HAP-1 (cell line): ENCODE measurements around the gene SCARB1.
A peak's percentile ranks its signal among the peaks of the same experiment; 100 is the strongest.
"Not testable (repeated sequence)": the region's sequence is repeated elsewhere in the genome, so short reads cannot be mapped to it uniquely, and the experiment has no call there.

Experiments used
- DNase-seq, 2 experiments: peaks; one replicate each; pipeline ENCODE4 v3.0.0-alpha.2; 2016 to 2020; ENCODE audit warnings: low spot score in 2 of 2
- H3K27me3 ChIP-seq: fragments of 250-450 bp; sonication (Bioruptor Pico); 2 replicates; pipeline ENCODE4 v1.5.1; 2020; ENCODE audit warnings: low read depth, mild to moderate bottlenecking, moderate library complexity
- H3K36me3 ChIP-seq: fragments of 250-450 bp; sonication (Bioruptor Pico); replicated peaks from 2 replicates; pipeline ENCODE4 v1.5.1; 2020; ENCODE audit warnings: mild to moderate bottlenecking
- H3K4me1 ChIP-seq: fragments of 250-450 bp; sonication (Bioruptor Pico); 2 replicates; pipeline ENCODE4 v1.5.1; 2020; ENCODE audit warnings: mild to moderate bottlenecking
- H3K4me3 ChIP-seq: fragments of 250-450 bp; sonication (Bioruptor Pico); 2 replicates; pipeline ENCODE4 v1.5.1; 2020; ENCODE audit warnings: mild to moderate bottlenecking, moderate library complexity
- H3K9me3 ChIP-seq: fragments of 250-450 bp; sonication (Bioruptor Pico); 2 replicates; pipeline ENCODE4 v1.5.1; 2020; ENCODE audit warnings: mild to moderate bottlenecking, moderate library complexity
- in situ Hi-C: fragments of 300-500 bp; cut with MboI; formaldehyde crosslinking; loops from 3 replicates; pipeline ENCODE4 v1.14.3; 2020; ENCODE audit warnings: low sequenced_read_pairs, inconsistent platforms, mixed read lengths

SCARB1 gene

GRCh38 chr12:124898200-124898922 lies 34.7 kb upstream of the SCARB1 start:
- no peaks in the 10 kb centered on the region for H3K36me3 ChIP-seq
- H3K4me3 ChIP-seq, result no peak overlapping the region
- no peaks in the 10 kb centered on the region; the same call in 1 of the 2 replicates for H3K9me3 ChIP-seq
- no peaks in the 10 kb centered on the region for H3K4me1 ChIP-seq
- H3K27me3 ChIP-seq, result no peaks in the 10 kb centered on the region
- DNase-seq, result peak in 1 of 2 experiments; percentile 52
- in situ Hi-C loops, result no loop called here

DNA sequence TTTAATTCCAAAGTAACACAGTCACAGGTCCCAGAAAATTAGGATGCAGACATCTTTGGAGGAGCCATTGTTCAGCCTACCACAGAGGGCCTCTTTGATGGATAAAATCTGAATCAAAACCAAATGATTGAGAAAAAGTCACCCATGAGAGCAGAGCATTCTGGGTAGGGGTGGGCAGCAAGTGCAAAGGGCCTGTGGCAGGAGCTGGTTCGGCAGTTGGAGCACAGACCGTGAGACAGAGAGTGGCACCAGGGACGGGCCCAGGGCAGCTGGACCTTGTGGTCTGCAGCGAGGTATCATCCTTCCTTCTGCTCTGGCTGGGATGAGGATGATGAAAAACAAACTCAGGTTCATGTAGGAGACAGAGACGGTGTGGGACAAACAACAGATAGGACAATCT lies 32.8 kb upstream of the SCARB1 start:
- DNase-seq, result no peak
- no peaks in the 10 kb centered on the region for H3K27me3 ChIP-seq
- in situ Hi-C loops, result no loop called here
- no peaks in the 10 kb centered on the region for H3K36me3 ChIP-seq
- H3K4me1 ChIP-seq, result no peaks in the 10 kb centered on the region
- no peaks in the 10 kb centered on the region; the same call in 1 of the 2 replicates for H3K9me3 ChIP-seq
- no peak overlapping the region for H3K4me3 ChIP-seq

DNA sequence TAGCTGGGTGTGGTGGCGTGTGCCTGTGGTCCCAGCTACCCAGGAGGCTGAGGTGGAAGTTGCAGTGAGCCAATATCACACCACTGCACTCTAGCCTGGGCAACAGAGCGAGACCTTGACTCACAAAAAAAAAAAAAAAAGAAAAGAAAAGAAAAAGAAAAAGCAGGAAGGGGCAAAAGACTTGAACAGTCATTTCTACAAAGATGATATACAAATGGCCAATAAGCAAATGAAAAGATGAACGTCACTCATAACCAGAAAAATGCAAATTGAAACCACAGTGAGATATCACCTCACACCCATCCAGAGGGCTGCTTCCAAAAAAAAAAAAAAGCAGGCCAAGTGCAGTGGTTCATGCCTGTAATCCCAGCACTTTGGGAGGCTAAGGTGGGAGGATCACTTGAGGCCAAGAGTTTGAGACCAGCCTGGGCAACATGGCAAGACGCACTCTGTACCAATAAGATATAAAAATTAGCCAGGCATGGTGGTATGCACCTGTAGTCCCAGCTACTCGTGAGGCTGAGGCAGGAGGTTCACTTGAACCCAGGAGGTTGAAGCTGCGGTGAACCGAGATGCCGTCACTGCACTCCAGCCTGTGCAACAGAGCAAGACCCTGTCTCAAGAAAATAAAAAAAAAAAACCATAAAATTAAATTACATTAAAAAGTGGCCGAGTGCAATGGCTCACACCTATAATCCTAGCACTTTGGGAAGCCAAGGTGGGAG lies 30.3 kb upstream of the SCARB1 start:
- in situ Hi-C loops, result no loop called here
- Histone ChIP-seq H3K36me3 (no peaks in the 10 kb centered on the region), H3K4me1 (peaks cover 1% of the 10 kb centered on the region), H3K27me3 (no peaks in the 10 kb centered on the region), H3K9me3 (no peaks in the 10 kb centered on the region; the same call in 1 of the 2 replicates), H3K4me3 (no peak overlapping the region)
- no peak for DNase-seq

- no peaks in the 10 kb centered on the region for H3K36me3 ChIP-seq
- H3K9me3 ChIP-seq, result no peaks in the 10 kb centered on the region
- H3K4me1 ChIP-seq, result peaks cover 18% of the 10 kb centered on the region
- peak in 1 of 2 experiments; percentile 41 for DNase-seq
- H3K4me3 ChIP-seq, result no peak overlapping the region
- in situ Hi-C loops, result no loop called here
- no peaks in the 10 kb centered on the region for H3K27me3 ChIP-seq
These were observed 24.6 kb upstream of the SCARB1 start for GRCh38 chr12:124888260-124888659.

- DNase-seq, H3K36me3 ChIP-seq, H3K9me3 ChIP-seq, in situ Hi-C loops, H3K4me3 ChIP-seq, H3K27me3 ChIP-seq: not testable (repeated sequence)
- H3K4me1 ChIP-seq, result peaks cover 18% of the 10 kb centered on the region
These were observed 24.1 kb upstream of the SCARB1 start for GRCh38 chr12:124887766-124888165.

DNA sequence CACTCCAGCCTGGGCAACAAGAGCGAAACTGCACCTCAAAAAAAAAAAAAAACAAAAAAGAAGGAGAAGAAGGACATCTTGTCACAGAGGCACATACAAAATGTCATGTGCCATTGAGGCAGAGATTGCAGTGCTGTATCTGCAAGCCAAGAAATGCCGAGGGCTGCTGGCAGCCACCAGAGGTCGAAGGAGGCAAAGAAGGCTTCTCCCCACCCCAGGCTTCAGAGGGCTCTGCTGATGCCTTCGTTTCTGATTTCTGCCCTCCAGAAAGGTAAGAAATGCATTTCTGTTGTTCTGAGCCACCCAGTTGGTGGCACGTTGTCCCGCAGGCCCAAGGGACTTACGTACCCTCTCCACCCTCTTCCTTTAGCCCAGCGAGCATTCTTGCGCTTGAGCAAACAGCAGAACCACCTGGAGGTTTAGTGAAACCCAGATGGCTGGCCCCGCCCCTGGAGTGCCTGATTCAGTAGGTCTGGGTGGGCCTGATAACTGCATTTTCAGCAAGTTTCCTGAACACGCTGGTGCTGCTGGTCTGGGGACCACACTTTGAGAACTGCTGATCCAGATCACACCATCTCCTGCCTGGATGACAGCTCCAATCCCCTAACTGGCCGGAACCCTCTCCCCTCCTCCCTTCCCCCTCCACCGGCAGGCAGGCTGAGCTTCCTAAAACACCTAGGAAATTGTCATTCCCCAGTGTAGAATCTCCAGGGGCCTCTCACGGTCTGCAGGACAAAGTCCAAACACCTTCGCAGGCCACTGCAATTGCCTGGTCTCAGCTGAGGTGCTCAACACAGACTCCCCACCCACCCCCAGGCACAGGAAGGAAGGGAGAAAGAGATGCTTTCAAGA lies 21.1 kb upstream of the SCARB1 start:
- no peak for DNase-seq
- no peaks in the 10 kb centered on the region for H3K27me3 ChIP-seq
- no peaks in the 10 kb centered on the region for H3K36me3 ChIP-seq
- H3K4me1 ChIP-seq, result peaks cover 18% of the 10 kb centered on the region
- in situ Hi-C loops, result no loop called here
- H3K9me3 ChIP-seq, result no peaks in the 10 kb centered on the region
- no peak overlapping the region for H3K4me3 ChIP-seq

DNA sequence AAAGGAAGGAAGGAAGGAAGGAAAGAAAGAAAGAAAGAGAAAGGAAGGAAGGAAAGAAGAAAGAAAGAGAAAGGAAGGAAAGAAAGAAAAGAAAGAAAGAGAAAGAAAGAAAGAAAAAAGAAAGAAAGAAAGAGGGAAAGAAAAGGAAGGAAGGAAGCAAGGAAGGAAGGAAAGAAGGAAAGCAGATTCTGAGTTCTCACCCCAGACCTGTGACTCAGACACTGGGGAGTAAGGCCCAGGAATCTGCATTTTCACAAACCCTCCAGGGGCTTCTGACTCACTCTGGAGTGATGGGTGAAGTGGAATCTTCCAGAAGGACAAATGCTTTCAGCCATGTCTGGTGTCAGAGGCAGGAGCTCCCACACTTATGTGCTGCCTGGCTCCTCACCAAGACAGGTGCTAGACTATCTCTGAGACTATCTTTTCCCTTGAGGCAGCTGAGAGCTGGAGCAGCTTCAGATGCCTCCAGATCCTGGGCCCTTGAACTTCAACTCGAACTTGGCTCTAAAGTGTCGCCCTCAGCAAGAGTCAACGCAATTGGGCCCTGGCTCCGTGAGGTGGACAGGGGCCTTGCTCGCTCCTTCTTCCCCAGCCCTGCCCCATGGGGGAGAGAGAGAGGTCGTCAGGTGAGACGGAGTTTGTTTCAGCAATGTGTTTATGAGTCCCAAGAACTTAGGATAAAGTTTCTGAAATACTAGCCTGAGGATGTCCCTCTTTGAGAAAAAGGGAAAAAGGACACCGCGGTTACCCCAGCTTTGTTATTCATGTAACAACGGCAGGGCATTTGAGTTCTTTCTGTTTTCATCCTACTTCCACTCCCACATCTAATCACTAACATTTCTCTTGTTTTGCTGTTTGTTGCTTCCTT lies 19.8 kb upstream of the SCARB1 start:
- no peak overlapping the region for H3K4me3 ChIP-seq
- H3K4me1 ChIP-seq, result peaks cover 12% of the 10 kb centered on the region
- in situ Hi-C loops, result no loop called here

DNA sequence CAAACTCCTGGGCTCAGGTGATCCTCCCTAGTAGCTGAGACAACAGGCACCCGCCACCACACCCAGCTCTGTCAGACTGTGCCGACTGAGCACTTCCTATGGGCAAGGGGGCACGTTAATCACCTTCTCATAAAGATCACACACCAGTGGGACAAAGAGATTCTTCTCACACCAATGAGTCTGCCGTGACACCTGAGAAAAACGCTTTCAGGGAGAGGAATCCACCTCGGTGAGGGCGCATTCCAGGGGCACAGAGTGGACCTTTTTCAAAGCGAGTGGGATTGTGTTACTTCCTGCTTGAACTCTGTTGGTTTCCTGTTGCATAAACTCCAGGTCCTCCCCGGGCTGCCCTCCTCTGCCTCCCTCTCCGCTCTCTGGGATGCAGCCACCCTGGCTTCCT lies 17.5 kb upstream of the SCARB1 start:
- H3K9me3 ChIP-seq, result no peaks in the 10 kb centered on the region
- no peak overlapping the region for H3K4me3 ChIP-seq
- DNase-seq, result no peak
- H3K4me1 ChIP-seq, result peaks cover 7% of the 10 kb centered on the region
- in situ Hi-C loops, result no loop called here
- H3K36me3 ChIP-seq, result no peaks in the 10 kb centered on the region
- H3K27me3 ChIP-seq, result no peaks in the 10 kb centered on the region

More for the DNA sequence above, 19.8 kb upstream of the SCARB1 start:
- H3K27me3 ChIP-seq, result no peaks in the 10 kb centered on the region
- H3K36me3 ChIP-seq, result no peaks in the 10 kb centered on the region
- peak in 1 of 2 experiments; percentile 32 for DNase-seq
- no peaks in the 10 kb centered on the region for H3K9me3 ChIP-seq

- in situ Hi-C loops, H3K9me3 ChIP-seq, DNase-seq, H3K4me3 ChIP-seq, H3K36me3 ChIP-seq, H3K4me1 ChIP-seq, H3K27me3 ChIP-seq: not testable (repeated sequence)
These were observed 16.7 kb upstream of the SCARB1 start for GRCh38 chr12:124880335-124880734.

DNA sequence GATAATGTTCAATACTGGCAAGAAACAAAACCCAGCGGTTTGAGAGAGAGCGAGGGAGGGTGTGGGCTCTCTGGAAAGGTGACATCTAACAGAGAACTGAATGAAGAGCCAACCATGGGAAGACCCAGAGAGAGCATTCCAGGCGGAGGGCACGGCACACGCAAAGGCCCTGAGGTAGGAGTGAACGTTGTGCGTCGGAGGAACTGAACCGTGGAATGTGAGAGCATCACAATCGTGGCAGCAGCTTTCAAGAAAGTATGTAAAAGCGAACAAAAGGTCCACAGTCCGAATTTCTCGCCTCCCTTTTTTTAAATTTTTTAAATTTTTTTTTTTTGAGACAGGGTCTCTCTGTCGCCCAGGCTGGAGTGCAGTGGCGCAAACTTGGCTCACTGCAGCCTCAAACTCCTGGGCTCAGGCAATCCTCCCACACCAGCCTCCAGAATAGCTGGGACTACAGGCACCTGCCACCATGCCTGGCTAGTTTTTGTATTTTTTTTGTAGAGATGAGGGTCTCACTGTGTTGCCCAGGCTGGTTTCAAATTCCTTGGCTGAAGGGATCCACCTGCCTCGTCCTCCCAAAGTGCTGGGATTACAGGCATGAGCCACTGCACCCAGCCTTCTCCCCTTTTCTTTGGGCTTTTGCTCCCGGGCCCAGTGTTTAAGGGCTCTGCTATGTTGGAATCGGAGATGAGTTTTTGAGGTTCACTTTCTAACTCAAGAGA lies 15.3 kb upstream of the SCARB1 start:
- no peaks in the 10 kb centered on the region for H3K36me3 ChIP-seq
- no peak for DNase-seq
- H3K4me3 ChIP-seq, result no peak overlapping the region
- no peaks in the 10 kb centered on the region for H3K27me3 ChIP-seq
- no peaks in the 10 kb centered on the region for H3K9me3 ChIP-seq
- in situ Hi-C loops, result no loop called here
- peaks cover 4% of the 10 kb centered on the region for H3K4me1 ChIP-seq

- in situ Hi-C loops, result no loop called here
- Histone ChIP-seq H3K4me3 (no peak overlapping the region), H3K36me3 (no peaks in the 10 kb centered on the region), H3K4me1 (no peaks in the 10 kb centered on the region), H3K9me3 (no peaks in the 10 kb centered on the region), H3K27me3 (no peaks in the 10 kb centered on the region)
- DNase-seq, result no peak
These were observed 13.8 kb upstream of the SCARB1 start for GRCh38 chr12:124877423-124877822.

GRCh38 chr12:124876171-124876570 lies 12.5 kb upstream of the SCARB1 start:
- H3K4me1 ChIP-seq, result no peaks in the 10 kb centered on the region
- no peaks in the 10 kb centered on the region for H3K9me3 ChIP-seq
- in situ Hi-C loops, result no loop called here
- H3K36me3 ChIP-seq, result no peaks in the 10 kb centered on the region
- DNase-seq, result no peak
- no peak overlapping the region for H3K4me3 ChIP-seq
- H3K27me3 ChIP-seq, result no peaks in the 10 kb centered on the region

DNA sequence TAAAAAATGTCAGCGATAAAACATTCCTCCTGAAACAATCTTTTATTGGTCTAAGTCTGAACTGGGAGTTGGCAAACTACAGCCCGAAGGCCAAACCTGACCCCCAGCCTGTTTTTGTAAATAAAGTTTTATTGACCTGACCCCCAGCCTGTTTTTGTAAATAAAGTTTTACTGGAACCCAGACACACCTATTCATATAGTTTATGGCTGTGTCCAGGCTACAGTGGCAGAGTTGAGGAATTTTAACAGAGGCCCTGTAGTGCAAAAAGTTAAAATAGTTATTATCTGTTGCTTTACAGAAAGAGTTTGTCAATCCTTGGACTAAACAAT lies 12.1 kb upstream of the SCARB1 start:
- Histone ChIP-seq H3K9me3 (no peaks in the 10 kb centered on the region), H3K27me3 (no peaks in the 10 kb centered on the region), H3K36me3 (no peaks in the 10 kb centered on the region), H3K4me3 (no peak overlapping the region), H3K4me1 (no peaks in the 10 kb centered on the region)
- no peak for DNase-seq
- in situ Hi-C loops, result no loop called here
